Ureter (tissue), 1 donor: ENCODE data around the gene KCNAB2. TPM values are rescaled to one million over a fixed set of nuclear protein-coding genes. Genes with fewer than 3 reads are reported as not detected.

Experiments
- DNase-seq: peaks from one replicate; pipeline ENCODE4 v3.0.0-alpha.2; 2020; ENCODE audit warnings: low spot score
- total RNA-seq: library from RNA; stranded (reverse); gene quantifications from one replicate; pipeline ENCODE4 v1.2.4, GENCODE V29; 2023
- donor health status: DM: yes; HTN: yes; CAD: no.

Gene KCNAB2
- total RNA-seq, 1 donor from 2014 or later, result 17.5 TPM

DNA sequence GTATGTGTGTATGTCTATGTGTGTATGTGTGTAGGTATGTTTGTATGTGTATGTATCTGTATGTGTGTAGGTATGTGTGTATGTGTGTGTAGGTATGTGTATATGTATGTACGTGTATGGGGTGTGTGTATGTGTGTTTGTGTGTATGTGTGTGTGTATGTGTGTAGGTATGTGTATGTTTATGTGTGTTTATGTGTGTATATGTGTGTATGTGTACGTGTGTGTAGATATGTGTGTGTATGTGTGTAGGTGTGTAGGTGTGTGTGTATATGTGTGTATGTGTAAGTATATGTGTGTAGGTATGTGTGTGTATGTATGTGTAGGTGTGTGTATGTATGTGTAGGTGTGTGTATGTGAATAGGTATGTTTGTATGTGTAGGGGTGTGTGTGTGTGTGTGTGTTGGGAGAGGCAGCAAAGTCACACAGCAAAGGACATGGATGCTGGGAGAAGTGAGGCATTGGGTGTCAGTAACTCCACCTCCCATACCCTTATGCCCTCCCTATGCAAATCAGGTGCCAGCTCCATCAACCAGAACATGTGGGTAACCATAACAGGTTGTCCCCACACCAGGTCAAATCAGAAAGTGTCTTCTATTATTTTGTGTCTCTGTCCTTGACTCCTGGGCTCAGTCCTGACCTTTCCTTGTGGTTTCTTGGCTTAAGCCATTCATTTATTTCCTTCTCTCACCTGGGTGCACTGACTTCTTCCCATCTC is 15.0 kb upstream of the KCNAB2 start:
- no peak for DNase-seq

DNA sequence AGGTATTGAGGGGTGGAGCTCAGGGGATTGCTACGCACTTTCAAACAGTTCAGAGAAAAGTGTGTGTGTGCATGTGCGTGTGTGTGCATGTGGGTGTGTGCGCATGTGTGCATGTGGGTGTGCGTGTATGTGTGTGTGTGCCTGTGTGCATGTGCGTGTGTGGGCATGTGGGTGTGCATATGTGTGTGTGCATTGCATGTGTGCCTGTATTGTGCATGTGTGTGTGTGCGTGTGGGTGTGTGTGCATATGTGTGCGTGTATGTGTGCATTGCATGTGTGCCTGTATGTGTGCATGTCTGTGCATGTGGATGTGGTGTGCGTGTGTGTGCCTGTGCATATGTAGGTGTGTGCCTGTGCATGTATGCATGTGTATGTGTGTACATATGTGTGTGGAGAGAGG is 12.6 kb upstream of the KCNAB2 start:
- no peak for DNase-seq

DNA sequence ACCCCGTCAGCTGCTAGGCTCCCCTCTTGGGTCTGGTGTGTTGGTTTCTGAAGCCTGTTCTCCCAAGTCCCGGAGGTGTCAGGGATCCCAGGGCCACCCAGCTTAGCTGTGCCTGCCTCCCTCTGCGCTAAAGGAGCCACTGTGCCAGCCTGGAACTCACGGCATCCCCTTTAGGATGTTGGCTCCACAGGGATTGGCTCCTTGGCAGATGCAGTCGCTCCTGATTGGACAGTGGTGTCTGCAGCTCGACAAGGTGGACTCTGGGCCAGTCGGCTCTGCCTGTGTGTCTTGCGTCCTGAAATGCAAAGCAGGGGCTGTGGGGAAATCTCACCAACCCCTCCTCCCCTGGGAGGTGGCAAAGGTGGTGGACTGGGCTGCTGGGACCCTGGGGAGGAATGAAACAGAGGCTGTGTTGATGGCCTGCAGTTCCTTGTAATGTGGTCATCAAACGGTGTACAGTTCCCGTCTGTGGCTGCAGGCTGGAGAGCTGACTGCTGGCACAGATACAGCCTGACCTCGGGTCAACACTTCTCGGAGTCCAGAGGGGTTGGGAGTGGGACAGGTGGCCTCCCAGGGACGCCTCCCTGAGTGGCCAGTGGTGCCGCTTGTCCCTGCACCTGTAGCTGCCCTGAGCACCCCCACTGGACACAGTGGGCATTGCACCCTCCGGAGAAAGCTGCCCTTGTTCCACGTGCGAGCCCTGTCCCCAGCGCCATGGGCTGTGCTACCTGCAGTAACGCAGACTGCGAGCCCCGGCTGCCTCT is 11.5 kb upstream of the KCNAB2 start:
- DNase-seq, result no peak

GRCh38 chr1:6034750-6035096 is 11.0 kb upstream of the KCNAB2 start:
- no peak for DNase-seq

DNA sequence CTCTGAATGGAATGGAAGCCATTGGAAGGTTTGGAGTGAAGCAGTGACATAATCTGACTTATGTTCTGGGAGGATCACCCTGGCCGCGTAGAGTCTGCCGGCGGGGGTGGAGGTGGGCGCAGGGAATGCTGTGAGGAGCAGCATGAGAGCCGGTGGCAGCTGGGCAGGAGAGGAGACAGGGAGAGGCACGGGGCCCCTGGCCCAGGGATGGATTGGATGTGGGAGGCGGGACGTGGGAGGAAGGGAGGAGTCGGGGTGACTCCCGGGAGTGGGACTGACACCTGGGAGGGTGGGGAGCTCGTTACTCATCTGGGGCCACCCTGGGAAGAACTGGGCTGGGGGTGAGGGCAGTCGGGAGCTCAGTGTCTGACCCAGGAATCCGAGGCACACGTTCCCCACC is 10.4 kb upstream of the KCNAB2 start:
- DNase-seq, result no peak

- DNase-seq, result no peak
Measured at GRCh38 chr1:6035719-6036118, 10.0 kb upstream of the KCNAB2 start.

DNA sequence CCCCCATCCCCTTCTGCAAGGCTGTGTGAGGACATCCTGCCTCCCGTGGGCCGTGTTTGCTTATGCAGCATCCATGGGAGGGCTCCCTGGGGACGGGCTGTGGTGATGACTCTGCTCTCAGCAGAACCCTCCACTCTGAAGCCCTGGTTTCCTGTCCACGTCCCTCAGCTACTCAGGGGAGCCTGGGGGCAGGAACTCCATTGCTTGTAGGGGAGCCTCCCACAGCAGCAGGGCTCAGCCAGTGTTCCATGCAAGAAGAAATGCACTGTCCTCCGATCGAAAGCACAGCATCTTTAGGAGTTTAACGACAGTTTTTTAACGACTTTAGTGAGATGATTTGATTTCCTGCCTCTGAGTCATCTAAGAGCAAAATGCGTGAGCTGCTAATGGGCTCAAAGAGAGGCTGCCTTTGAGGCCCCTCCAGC is 8.3 kb upstream of the KCNAB2 start:
- DNase-seq, result no peak

GRCh38 chr1:6038603-6039002 is 7.1 kb upstream of the KCNAB2 start:
- DNase-seq, result no peak

DNA sequence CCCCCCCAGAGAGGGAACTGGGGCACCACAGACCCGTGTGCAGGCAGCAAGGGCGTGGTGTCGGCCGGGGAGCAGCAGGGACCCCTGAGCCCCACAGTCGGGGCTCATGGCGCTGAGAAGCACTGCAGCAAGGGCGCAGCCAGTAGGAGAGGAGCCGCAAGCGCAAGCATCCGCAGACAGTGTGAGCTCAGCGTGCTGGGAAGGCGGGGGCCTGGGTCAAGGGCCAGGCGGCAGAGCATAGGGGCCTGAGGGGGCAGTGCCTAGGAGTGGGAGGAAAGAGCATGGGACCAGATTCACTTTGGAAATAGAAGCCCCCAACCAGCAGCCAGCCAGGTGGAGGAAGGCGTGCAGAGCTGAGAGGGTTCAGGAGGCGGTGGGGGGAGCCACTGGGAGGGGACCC is 6.7 kb upstream of the KCNAB2 start:
- no peak for DNase-seq

- no peak for DNase-seq
Measured at GRCh38 chr1:6040444-6040843, 5.2 kb upstream of the KCNAB2 start.

DNA sequence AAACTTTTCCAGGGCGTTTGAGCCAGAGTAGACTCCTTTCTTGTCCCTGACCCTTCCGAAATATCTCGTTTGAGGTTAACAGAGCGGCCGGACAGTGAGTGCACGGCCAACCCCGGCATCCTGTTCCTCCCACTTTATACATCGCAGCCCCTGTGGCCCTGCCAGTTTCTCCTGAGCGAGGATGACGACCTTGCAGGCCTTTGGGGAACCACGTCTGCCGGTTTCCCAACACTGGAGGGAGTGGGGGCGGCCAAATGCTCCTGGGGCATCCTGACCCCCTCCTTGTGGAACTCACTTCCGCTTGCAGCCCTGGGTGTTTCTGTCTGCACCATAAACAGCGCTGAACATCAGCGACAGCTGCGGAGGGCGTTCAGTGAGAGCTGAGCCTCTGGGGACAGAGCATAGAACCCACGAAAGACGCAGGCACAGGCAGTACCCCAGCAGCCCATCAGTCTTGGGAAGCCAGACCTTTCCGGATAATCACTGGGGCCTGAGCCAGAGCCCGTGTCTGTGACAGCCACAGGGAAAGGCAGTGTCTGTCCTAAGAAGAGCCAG is 4.8 kb upstream of the KCNAB2 start:
- DNase-seq, result no peak

GRCh38 chr1:6041432-6042062 is 4.1 kb upstream of the KCNAB2 start:
- DNase-seq, result no peak

- no peak for DNase-seq
Measured at GRCh38 chr1:6043561-6043960, 2.1 kb upstream of the KCNAB2 start.

DNA sequence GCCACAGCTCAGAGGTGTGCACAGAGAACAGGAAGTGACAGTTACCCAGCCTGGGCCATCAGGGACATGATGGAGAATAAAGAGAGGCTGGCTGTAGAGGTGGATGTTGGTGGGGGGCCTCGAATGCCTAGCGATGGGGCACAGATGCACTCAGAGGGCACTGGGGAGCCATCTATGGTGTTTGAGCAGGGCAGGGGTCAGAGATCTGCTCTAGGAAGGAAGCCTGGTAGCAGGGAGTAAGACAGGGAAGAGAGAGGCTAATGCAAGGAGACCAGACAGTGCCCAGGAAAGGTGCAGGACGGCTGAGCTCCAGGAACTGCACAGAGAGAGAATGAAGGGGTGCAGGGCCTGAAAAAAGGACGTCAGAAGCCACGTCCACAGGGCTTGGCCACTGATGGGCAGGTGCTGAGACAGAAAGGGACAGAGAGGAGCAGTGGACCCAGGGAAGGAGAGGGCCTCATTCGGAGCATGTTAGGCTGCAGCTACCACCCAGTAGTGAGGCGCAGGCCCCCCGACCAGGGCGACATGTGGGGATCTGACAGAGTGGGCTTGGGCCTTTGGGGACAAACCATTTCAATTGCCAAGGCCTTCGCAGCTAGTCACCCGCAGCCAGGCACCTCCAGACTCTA is 1.1 kb upstream of the KCNAB2 start:
- no peak for DNase-seq

DNA sequence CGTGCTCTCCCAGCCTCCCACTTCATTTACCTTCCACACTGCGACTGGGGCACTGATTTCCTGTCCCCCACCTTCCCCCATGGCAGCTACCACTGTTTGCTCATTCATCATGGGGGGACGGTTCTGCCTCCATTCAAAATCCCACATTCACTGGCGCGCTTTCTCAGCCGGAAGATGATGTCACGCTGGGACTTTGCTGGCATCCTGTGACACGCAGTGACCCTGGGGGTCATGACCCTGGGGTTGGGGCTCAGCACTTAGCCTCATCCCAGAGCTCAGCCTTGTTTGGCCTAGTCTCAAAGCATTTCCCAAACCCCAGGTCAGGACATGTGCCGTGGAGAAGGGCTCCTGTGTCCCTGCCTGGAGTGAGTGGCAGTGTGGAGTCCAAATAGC is 582 bp upstream of the KCNAB2 start:
- no peak for DNase-seq

DNA sequence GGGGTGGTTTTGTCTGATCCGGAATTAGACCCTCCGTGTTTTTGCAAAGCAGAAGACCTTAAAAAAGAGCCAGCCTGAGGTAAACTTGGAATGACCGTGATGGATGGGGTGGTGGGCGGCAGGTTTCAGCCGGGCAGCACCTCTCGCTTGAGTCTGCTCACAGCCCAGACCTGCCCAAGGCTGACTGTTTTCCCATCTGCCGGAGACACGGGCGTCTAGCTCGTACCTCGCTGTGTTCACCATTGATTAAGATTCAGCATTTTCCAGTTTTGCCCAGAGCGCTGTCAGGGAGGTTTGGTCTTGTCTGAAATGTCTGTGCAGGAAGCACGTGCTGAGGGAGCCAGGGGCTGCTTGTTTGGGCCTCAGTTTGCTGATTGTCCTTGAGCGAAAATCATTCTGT is 591 bp downstream of the KCNAB2 start:
- no peak for DNase-seq

- no peak for DNase-seq
Measured at GRCh38 chr1:6048179-6048867, 2.6 kb downstream of the KCNAB2 start.

DNA sequence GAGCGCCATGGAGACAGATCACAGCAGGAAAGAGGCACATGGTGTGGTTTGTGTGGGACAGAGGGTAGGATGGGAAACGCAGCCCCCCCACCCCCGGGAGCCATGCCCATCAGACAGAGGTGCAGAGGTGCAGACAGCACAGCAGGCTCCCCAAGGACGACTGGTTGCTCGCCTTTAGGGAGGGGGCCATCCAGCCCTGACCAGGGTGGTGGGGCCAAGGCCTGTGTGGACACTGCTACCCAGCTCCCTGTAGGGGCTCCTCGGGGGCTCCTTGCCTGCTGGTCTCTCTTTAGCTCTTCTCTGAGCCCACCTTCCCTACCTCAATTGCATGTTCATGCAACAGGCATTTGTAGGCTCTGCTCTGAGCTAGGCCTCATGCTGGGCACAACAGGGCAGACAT is 3.7 kb downstream of the KCNAB2 start:
- no peak for DNase-seq

GRCh38 chr1:6051423-6051822 is 5.7 kb downstream of the KCNAB2 start:
- DNase-seq, result no peak

DNA sequence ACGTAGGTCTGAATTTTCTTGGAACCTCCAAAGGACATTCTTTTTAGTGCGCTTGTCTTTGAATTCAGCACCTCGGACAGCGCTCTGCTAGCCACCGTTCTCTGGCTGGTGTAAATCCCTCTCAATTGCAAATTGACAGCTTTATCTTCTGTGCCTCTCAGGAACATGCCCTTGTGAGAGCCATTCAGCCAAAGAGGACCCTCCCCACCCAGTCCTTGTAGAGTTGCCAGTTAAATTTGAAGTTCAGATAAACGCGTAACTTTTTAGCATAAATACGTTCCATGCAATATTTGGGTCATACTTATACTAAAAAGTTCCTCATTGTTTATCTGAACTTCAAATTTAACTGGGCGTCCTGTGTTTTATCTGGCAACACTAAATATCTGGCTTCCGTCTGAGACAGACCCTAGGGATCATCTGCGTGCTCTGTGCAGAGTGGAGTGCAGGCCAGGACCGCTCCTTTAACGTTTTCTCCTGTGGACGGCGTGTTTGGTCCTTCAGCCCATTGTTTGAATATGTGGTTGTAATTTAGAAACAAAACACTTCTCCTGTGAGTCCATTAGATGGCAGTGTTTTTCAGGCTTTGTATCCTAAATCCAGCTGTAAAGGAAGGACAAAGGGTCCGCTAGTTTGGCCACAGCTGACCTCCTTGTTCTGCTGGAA is 7.0 kb downstream of the KCNAB2 start:
- DNase-seq, result peak; percentile 68

DNA sequence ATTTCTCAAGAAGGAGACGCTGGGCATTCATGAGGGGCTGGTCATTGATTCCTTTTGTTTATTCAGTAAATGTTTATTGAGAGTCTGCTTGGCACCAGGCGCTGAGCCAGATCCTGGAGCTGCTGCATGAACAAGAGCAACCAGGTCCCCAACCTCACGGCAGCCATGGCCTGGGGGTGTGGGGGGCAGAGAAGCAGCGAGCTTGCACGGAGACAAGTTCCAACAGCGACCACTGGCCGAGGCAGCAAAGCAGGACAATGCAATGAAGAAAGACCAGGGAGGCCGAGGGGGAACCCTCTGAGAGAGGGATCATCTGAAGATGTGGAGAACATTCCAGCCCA is 7.5 kb downstream of the KCNAB2 start:
- no peak for DNase-seq
